NCI-H510A treated with DMSO at 0.1 percent for 48 hours (cell line): ENCODE results near the gene GPATCH3.
"Not testable (repeated sequence)": the region's sequence is repeated elsewhere in the genome, so short reads cannot be mapped to it uniquely, and the experiment has no call there.

Source experiments
- DNase-seq: peaks from one replicate; lab custom pipeline; 2025; lab: John Stamatoyannopoulos, UW

The GPATCH3 gene

DNA sequence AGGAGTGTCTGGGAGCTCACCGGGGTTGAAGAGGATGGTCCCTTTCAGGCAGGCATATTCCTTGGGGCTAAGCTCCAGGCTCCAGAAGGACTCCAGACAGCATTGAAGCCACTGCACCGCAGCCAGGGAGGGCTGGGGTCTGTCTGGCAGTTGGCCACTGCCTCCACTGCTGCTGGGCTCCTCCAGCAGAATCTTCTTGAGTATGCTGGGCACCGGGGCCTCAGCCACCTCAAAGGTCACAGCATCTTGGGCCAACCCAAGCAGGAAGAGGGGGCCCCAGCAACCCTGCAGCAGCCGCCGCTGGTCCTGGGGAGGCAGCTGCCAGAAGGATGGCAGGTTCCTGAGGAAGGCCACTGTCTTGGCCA lies 13.1 kb upstream of the GPATCH3 start:
- no peak for DNase-seq

DNA sequence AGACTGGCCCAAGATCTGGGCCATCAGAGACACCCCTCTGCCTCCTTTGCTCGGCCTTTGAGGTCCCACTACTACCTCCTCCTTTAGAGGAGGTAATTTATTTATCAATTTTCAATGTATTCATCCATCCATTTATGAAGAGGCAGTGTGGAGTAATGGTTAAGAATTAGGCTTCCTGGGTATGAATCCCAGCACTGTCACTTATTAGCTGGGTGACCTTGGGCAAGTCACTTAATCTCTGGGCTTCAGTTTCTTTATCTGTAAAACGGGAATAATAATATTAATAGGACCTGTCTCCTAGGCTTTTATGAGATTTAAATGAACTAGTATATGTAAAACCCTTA lies 11.9 kb upstream of the GPATCH3 start:
- no peak for DNase-seq

DNA sequence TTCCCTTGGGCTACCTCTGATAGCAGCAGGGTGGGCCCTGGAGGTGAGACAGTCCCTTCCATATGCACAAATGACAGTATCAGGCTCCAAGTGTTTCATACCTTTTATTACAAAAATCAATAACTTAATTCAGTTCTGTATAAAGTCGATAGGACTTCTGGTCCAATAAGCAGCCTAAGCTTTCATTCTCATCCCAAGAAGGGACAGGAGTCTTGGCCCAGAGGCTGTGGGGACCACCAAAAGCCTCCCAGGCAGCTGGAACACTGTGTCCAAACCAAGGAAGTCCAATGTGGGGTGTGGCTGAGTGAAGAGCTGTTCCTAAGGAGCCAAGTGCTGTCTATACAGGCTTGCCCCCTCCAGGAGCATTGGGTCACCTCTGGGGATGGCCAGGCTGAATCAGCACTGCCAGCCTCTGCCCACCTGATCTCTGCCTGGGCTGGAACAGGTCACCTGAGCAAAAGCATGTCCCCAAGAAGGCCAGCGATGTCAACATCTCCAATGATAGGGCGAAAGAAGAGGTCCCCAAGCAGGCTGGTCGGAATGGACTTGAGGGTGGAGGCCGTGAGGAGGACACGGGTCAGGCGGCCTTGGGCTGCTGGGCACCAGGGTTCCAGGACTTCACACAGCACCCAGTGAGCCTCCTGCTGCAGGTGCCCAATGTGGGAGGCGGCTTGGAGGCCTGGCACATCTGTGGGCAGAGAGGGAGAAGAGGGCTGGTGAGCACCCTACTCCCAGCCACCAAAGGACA lies 11.3 kb upstream of the GPATCH3 start:
- DNase-seq, result no peak

DNA sequence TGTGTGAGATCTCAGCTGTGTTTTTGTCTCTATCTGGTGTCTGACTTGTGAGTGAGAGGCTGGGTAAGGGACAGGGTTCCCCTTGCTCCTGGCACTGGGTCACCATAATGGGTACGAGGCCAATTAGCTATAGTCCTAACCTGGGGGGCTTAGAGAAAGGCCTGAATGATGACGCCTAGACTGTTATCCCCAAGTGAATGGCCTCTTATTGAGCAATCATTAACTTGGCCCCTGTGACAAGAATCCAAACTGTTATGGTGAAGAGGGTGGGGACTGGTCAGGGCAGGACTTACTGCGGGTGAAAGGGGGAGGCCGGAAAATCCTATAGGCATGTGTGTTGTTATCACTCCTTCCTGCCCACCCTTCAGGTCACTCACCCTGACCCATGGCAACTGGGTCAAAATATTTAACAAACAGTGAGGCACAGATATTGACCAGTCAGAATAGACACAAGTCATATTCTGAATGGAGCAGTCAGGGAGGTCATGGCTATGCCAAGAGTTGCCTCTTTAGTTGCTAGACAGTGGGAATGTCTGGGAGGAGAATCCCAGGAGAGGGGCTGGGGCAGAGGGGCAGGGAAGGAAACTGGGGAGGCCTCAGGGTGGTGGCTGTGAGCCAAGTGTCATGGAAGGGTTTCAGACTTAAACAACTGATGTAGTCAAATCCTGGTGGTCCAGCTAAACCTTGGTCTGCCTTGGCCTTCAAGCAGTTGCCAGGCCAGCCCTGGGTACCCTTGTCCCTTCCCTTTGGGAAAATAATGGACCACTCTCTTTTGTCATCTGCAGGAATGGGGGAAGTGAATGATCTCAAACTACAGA lies 10.3 kb upstream of the GPATCH3 start:
- no peak for DNase-seq

DNA sequence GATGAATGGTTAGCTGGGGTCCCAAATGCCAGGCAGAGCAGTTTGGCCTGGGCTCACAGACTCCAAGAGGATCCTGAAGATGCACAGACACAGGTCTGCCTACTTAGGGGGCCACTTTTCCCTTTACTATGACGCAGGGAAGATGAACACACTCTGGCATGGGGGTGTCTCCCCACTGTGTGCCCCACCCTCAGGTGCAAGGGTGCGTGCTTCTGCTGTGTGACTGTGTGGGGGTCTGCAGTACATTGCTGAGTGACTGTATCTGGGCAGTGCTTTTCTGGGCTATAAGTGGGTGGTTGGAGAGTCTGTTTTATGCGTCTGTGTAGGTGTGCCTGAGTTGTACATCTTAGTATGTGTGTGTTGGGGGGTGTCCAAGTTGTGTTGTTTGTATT lies 9.7 kb upstream of the GPATCH3 start:
- no peak for DNase-seq

DNA sequence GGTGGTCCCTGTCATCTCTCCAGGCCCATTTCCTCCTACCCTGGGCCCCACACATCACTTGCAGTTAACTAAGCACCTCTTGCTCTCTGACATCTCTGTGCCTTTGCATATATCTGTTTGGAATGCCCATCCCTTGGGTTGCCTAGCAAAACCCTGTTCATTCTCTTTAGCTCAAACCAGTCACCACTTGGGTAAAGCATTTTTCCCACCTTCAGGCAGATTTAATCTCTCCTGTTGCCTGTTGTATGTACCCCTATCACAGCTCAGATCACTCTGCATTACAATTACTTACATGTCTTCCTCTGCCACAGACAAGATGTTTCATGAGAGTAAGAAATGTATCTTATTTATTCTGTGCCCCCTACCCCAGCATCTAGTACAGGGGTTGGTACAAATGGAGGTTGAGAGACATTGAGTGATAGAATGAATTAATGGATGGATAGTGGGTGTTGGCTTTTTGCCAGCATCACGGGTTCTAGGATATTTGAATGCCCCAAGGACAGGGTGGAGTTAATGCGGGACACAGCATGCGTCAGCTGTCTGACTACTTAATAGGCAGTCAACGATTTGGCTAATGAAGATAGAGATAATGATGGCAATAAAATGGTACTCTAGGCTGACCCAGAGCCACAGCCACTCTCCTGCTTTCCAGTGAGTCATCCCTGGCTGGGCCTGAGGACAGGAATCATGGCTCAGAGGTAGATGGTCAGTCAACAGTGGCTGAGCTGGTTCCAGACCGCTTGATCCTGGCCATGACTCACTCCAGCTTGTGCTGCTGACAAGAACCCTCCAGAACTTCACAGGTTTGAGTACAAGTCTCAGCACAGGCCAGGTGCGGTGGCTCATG lies 7.0 kb upstream of the GPATCH3 start:
- DNase-seq, result no peak

DNA sequence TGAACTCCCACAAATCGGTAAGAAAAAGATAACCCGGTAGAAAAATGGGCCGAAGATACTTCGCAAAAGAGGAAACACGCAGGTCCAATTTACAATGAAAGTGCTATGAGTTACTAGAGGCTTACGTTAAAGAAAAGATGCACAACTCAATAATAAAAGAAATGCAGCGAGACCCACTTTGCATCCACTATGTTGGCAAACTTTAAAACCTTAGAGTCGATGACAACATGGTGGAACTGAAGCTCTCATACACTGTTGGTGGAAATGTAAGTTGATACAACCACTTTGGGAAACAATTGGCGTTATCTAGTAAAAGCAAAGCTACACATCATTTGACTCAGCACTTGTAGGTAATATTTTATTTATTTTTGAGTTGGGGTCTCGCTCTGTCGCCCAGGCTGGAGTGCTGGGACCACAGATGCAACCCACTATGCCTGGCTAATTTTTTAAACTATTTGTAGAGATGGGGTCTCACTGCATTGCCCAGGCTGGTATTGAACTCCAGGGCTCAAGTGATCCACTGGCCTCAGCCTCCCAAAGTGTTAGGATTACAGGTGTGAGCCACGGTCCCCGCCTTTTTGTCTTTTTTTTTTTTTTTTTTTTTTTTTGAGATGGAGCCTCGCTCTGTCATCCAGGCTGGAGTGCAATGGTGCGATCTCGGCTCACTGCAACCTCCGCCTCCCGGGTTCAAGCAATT lies 696 bp upstream of the GPATCH3 start:
- no peak for DNase-seq

DNA sequence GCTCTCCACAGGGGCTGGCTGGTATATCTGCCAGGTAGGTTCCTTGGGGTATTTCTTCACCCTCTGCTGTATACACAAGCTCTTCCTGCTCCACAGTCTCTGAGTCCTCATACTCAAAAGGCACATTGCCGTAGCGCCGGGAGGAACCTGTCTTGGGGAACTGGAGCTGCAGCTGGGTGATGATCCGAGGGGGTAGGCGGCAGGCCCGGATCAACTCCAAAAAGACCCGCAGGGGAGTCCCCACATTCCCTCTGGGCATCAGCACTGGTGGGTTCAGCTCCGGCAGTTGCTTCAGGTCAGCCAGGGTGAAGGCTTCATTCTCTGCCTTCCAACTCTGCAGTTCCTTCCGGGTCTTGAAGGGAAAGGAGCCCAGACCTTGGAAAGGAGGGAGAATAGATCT lies 2.9 kb downstream of the GPATCH3 start:
- no peak for DNase-seq

DNA sequence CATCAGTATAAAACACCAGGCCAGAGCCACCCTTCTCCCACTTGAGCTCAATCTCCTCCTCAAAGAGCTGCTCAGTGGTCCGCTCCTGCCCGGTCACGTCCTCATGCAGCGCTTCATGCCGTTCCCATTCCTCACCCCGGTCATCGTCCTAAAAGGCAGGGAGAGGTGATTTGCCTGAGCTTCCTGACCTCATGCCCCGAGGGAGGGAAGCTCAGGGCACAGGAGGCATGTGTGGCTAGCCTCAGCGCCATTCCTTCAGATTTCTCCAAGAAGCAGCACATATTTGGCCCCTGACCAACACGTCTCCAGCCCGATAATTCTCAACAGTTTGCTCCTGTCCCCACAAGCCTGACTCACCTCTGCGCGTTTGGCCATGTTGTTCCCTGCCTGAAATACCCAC lies 6.0 kb downstream of the GPATCH3 start:
- DNase-seq, result no peak

DNA sequence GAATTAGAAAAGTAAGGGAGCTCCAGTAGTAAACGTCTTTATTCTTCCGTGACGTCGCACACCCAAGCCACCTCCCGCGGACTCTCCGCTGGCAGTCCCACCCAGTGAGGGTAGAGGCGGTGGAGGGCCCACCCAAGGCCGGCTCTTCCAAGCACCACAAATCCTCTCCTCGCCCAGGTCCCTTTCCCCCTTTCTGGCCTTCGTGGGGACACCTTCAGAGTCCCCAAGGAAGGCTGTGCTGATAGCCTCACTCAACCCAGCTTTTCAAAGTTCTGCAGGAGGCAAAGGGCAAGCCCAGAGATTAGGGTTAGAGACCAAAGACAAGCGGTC lies 9.8 kb downstream of the GPATCH3 start:
- DNase-seq, result no peak

DNA sequence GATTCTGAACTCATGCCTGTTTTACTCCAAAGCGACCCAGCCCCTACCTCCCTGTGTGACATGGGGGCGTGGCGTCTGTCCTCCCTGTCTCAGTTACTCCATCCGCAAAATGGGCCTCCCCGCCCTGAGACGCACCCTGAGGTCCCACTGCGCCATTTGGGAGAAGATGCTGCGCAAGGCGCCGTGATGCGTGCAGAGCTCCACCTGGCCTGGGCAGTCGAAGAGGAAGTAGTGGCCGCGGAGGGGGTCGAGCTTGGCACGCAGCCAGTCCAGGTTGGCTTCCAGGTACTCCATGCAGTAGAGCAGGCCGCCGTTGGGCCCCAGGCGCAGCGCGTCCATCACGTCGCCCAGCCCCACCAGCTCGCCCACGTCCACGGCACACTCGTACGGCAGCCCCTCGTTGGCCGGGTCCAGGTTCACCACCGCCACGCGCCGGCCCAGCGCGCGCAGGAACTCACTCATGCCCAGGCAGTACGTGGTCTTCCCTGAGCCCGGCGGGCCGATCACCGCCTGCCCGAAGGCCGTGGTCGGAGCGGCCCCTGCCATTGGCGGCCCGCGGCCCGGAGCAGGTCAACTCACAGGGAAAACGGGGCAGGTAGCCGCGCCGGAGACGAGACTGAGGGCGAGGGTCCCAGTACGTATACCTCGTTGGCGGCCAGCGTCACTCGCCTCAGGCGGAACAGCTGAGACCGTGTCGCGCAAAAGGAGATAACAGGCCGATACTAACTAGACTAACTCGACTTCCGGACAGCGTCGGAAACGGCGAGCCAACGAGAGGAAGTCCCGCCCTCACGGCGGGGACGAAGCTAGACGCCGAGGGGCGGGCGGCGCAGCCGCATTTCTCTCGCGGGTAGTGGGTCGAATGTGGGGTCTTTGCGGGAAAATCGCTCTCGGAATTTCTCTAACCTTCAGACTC lies 10.5 kb downstream of the GPATCH3 start, which contains the start of gene GPN2:
GPN2 (minus strand) TSS at position 733 of the 916 bp plus-strand sequence; CDS start at position 546, 187 bp downstream.
- DNase-seq, result peak; percentile 66

DNA sequence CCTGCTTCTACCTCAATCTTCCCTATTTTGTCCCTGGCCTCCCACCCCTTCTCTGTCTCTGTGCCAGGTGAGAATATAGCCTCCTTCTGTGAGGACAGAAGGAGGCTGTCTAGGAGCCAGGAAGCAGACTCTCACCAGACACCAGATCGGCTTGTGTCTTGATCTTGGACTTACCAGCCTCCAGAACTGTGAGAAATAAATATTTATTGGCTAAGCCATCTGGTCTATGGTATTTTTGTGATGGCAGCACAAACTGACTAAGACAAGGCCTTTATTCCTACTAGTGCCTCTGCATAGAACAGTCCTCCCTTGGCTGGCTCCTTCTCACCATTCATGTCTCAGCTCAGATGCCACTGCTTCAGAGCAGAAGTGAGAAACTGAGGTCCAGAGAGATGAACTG lies 12.0 kb downstream of the GPATCH3 start:
- no peak for DNase-seq

DNA sequence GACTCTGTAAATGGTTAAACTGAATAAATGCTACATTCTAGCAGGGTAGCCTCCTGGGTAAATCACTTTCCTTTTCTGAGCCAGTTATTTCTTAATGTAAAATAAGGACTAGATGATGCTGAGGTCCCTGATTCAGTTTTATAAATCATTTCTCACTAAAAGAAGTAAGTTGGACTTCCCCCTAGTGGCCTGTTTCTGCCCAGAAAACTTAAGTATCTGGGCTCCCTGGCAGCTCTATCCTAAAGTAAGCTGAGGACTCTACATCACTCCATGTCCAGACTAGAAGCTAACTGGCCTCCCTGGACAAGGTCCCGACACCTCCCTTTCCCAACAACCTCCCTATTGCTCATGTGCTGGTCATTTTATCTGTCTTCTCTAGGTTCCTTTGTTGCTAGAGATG lies 13.1 kb downstream of the GPATCH3 start:
- DNase-seq, result no peak

DNA sequence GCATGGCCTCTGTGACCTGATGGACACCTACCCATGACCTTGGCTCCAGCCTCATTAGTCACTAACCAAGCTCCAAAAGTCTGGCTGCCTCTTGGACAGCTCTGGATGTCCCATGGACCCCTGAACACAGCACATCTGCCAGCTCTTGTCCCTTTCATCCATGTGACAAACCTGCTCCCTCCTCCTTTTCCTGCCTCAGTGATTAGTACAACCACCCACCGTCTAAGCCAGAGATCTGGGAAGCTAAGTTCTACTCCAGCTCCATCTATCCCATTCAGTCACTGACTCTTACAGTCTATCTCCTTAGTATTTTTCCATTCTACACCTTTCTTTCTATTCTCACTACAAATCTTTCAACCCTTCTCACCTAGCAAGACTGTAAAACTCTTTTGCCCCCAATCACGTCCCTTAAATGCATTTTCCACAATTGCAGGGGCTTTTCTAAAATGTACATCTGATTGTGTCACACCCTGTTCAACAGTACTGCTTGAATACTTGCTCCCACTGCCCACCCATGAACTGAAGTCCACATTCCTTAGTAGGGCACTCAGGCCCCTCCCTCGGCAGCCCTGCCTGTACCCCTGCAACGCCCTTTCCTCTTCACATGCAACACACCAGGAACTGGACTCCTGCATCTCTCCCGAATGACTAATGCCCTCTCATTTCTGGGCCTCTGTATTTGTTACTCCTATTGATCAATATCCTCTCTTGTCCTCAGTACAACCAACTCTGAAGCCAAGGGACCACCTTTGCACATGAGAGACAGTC lies 17.4 kb downstream of the GPATCH3 start:
- DNase-seq, result no peak

DNA sequence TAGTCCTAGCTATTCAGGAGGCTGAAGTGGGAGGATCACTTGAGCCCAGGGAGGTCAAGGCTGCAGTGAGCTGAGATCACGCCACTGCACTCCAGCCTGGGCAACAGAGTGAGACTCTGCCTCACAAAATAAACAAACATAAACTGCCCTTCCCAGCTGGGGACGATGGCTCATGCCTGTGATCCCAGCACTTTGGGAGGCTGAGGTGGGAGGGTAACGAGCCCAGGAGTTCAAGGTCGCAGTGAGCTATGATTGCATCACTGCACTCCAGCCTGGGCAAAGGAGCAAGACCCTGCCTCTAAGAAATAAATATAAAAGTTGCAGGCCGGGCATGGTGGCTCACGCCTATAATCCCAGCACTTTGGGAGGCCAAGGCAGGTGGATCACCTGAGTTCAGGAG lies 18.7 kb downstream of the GPATCH3 start:
- DNase-seq, result not testable (repeated sequence)

DNA sequence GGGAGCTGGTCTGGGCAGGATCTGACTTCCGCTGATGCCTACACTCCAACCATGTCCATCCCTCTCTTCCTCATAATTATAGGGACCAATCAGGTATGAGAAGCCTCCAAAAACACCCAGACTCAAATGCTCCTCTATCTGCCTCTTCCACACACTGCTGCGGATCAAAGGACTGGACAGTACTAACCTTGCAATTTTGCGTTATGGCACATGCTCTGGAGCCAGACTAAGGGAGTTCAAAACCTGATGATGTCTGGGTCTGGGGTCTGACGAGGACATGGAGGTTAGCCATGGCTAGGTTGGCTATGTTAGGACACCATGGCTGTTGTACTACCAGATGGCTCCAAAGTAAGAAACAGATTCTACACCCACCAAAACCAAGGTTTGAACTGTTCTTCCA lies 20.5 kb downstream of the GPATCH3 start:
- no peak for DNase-seq

DNA sequence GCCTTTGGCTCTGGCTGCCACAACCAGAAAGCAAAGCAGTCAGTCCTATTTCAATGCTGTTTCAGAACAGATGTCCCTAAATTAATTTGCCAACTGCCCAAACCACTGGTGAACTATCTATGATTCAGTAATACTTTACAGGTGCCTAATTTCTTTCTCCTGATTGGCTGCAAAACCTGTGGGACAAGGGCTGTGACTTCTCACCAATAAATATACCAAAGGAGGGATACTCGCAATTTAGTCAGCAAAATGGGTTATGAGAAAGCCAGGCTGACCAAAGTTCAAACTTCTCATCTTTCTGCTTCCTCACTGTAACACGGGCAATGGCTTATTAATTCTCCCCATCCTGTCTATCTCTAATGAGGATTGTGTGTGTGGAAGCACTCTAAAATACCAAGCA lies 22.9 kb downstream of the GPATCH3 start:
- no peak for DNase-seq

DNA sequence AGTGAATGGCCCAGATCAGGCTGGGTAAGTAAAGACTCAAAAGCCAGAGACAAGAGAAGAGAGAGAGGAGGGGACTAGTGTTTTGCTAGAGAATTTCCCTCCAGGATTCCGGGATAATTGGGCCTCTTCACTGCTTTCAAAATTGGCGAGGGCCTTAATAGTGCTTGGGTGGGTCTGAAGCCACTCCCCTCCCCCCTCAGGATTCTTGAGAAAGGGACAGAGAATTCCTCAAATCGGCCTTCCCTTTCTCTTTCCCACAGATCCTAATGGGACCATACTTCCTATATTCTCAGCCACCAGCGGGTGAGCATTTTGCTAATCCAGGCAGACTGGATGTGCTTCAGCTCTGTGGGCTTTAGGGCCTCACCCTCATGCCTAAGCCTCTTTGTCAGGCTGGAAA lies 25.4 kb downstream of the GPATCH3 start:
- no peak for DNase-seq

DNA sequence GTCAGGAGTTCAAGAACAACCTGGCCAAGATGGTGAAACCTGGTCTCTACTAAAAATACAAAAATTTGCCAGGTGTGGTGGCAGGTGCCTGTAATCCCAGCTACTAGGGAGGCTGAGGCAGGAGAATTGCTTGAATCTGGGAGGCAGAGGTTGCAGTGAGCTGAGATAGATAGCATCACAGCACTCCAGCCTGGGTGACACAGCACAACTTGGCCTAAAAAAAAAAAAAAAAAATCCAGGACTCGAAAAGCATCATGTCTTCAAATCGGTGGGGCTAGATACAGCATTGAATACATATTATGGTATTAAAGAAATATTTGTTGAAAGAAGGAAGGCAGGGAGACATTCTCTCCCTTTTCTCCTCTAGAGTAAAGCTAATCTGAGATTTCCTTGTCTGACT lies 27.2 kb downstream of the GPATCH3 start:
- not testable (repeated sequence) for DNase-seq
